GM18868 (cell line): ENCODE data around the gene CTNS.

ENCODE experiments used
- ATAC-seq: cut with Tn5 transposase; IDR thresholded peaks from one replicate; pipeline ENCODE4 v1.9.1; 2021; ENCODE audit warnings: mild to moderate bottlenecking, moderate library complexity; ENCODE audit not compliant: unreplicated experiment

Gene CTNS

GRCh38 chr17:3657874-3658783, 21.6 kb downstream of the CTNS start:
- ATAC-seq, result no peak

GRCh38 chr17:3658784-3659449, 22.4 kb downstream of the CTNS start:
- ATAC-seq, result no peak

GRCh38 chr17:3659541-3660111, 23.1 kb downstream of the CTNS start:
- ATAC-seq, result no peak

GRCh38 chr17:3660311-3660891, 23.8 kb downstream of the CTNS start:
- ATAC-seq, result no peak

- ATAC-seq, result no peak
Observed at GRCh38 chr17:3663102-3664011, 26.8 kb downstream of the CTNS start.

GRCh38 chr17:3665834-3666233, 29.3 kb downstream of the CTNS start:
- ATAC-seq, result no peak

GRCh38 chr17:3666516-3666915, 30.0 kb downstream of the CTNS start:
- ATAC-seq, result no peak

GRCh38 chr17:3667366-3668278, 31.1 kb downstream of the CTNS start:
- no peak for ATAC-seq

GRCh38 chr17:3668279-3669084, 31.9 kb downstream of the CTNS start, which contains the start of the genes EMC6 and TAX1BP3:
Gene EMC6, plus strand, starts transcription at chr17:3668812. Its CDS starts 335 bp downstream, at chr17:3669147.
Gene TAX1BP3, minus strand, starts transcription at chr17:3668578. Its CDS starts 52 bp downstream, at chr17:3668526.
- ATAC-seq, result peak; percentile 84

GRCh38 chr17:3669085-3669347, 32.5 kb downstream of the CTNS start:
- ATAC-seq, result peak; percentile 5

- no peak for ATAC-seq
Observed at GRCh38 chr17:3669548-3669947, 33.0 kb downstream of the CTNS start.

GRCh38 chr17:3672571-3672970, 36.0 kb downstream of the CTNS start:
- no peak for ATAC-seq

- ATAC-seq, result no peak
Observed at GRCh38 chr17:3675886-3676285, 39.3 kb downstream of the CTNS start.

GRCh38 chr17:3678095-3678820, 41.7 kb downstream of the CTNS start:
- no peak for ATAC-seq

- ATAC-seq, result no peak
Observed at GRCh38 chr17:3678821-3679530, 42.4 kb downstream of the CTNS start.

GRCh38 chr17:3679531-3680126, 43.1 kb downstream of the CTNS start:
- ATAC-seq, result no peak

- ATAC-seq, result no peak
Observed at GRCh38 chr17:3681057-3681456, 44.5 kb downstream of the CTNS start.
